Mucosa of stomach (tissue), 1 donor: Measurements from ENCODE around the gene BAD.

Experiments
- H3K27me3 ChIP-seq: one replicate; pipeline ENCODE4 v1.7.0; 2013; ENCODE audit warnings: mild to moderate bottlenecking, low read length; ENCODE audit not compliant: control insufficient read depth, insufficient read depth
- H3K36me3 ChIP-seq: one replicate; pipeline ENCODE4 v1.7.0; 2013; ENCODE audit warnings: low read length; ENCODE audit not compliant: control insufficient read depth, insufficient read depth
- H3K4me1 ChIP-seq: one replicate; pipeline ENCODE4 v1.7.0; 2013; ENCODE audit warnings: mild to moderate bottlenecking, low read length; ENCODE audit not compliant: control insufficient read depth, insufficient read depth
- H3K4me3 ChIP-seq: one replicate; pipeline ENCODE4 v1.7.0; 2013; ENCODE audit warnings: low read length
- H3K9ac ChIP-seq: one replicate; pipeline ENCODE4 v1.7.0; 2013; ENCODE audit warnings: mild to moderate bottlenecking, low read length, moderate library complexity
- H3K9me3 ChIP-seq: one replicate; pipeline ENCODE4 v1.7.0; 2013; ENCODE audit warnings: mild to moderate bottlenecking, low read length, moderate library complexity; ENCODE audit not compliant: control insufficient read depth
- donor health status: Pancreatic carcinoma.

BAD gene

DNA sequence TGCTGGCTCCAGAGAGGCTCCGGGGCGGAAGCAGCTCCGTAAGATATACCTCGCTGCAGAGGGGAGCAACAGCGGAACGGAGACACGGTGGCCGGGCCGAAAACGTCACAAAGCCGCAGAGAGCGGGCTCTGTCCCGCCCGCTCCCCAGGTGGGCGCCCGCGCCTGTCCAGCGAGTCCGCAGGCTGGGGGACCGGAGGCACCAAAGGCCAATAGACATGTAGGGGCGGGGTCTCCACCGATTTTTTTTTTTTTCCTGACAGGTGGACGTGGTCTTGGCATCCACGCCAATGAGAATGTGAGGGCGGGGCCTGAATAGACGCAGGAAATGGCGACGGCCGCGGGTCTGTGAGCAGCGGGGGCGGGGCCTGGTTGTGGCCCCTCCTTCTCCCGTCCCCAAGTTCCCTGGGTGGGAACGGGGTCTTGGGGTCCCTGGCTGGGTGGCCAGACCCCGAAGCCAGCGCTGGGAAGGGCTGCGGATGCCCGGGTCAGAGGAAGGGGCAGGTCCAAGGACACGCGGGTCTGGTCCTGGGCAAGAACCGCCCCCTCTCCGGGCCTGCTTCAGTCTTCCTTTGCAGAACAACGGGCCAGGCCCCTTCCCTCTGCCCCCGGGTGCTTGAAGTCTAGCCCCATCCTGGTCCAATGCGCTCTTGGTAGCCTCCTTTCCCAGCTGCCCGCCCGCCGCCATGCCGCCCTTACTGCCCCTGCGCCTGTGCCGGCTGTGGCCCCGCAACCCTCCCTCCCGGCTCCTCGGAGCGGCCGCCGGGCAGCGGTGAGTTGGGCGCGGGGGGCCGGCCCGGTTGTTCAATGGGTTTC lies 54.1 kb downstream of the BAD start, which contains the start of gene DNAJC4:
Gene DNAJC4, plus strand, starts transcription at position 378 of the 814 bp plus-strand sequence. Its CDS starts 307 bp downstream, at position 685.
- Histone ChIP-seq H3K9me3 (no peaks in the 10 kb centered on the region), H3K36me3 (no peaks in the 10 kb centered on the region), H3K27me3 (no peaks in the 10 kb centered on the region), H3K4me3 (peak within 1 kb of the TSS; percentile 51), H3K9ac (peak within 1 kb of the TSS; percentile 86), H3K4me1 (peaks cover 55% of the 10 kb centered on the region)

DNA sequence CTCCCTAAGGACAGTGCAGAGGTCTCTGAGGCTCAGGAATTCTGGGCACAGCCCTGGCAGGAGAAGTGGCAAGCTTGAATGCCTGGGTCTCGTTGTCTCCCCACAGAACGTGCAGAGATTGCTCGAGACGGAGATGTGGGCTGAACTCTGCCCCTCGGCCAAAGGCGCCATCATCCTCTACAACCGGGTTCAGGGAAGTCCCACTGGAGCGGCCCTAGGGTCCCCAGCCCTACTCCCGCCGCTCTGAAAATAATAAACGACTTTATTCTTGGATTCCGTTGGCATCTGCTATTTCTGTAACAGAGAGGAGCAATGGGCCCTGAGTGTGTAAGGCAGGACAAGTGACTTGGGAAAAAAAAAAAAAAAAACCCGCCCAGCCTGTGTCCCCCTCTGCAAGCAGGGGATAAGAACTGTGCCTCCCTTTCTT lies 54.7 kb downstream of the BAD start:
- H3K4me3 ChIP-seq: peak overlapping the region; percentile 51
- no peaks in the 10 kb centered on the region for H3K27me3 ChIP-seq
- no peaks in the 10 kb centered on the region for H3K36me3 ChIP-seq
- H3K4me1 ChIP-seq: peaks cover 56% of the 10 kb centered on the region
- no peaks in the 10 kb centered on the region for H3K9me3 ChIP-seq
- H3K9ac ChIP-seq: peak overlapping the region; percentile 86

DNA sequence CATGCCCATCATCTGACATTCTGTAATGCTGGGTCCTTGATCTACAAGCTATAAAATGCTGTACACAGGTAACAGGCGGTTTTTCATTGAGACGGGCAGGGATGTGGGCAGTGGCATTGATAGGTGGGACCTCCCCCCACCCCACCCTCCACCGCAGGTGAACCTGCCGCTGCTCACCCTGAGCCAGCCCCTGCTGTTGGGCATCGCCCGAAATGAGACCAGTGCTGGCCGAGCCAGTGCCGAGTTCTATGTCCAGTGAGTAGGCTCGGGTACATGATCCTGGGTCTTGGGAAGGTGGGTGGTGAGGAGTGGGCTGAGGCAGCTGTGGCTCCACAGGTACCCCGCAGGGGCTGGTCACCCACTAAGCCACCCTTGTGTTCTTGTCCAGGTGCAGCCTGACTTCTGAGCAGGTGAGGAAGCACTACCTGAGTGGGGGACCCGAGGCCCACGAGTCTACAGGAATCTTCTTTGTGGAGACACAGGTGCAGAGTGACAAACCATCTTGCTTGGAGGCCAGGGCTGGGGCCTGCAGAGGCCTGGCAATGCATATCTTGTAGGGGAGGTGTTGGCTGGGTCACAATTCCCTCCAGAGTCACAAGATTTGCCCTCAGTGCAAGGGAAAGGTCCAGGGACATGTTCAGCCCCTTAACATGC lies 55.2 kb downstream of the BAD start:
- H3K27me3 ChIP-seq: no peaks in the 10 kb centered on the region
- H3K36me3 ChIP-seq: no peaks in the 10 kb centered on the region
- H3K9me3 ChIP-seq: no peaks in the 10 kb centered on the region
- H3K4me3 ChIP-seq: no peak overlapping the region
- peaks cover 61% of the 10 kb centered on the region for H3K4me1 ChIP-seq
- peak overlapping the region; percentile 86 for H3K9ac ChIP-seq

DNA sequence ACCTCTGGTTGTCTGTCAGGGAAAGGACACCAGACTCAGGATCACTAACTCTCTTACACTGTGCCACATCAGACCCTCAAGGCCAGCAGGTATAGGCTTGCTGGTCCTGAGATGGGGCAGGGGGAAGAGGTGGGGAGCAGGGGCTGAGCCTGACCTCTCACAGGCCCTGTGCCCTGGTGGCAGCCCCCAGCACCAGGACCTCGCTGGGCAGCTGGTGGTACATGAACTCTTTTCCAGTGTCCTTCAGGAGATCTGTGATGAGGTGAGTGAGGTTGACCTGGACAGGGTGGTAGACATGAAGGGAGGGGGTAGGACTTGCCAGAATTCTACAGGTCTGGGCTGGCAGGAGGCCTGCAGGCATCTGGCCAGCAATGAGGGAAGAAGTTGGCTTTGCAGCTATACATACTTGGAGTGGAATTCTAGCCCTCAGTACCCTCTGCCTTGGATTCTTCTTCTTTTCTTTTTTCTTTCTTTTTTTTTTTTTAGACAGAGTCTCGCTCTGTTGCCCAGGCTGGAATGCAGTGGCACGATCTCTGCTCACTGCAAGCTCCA lies 57.0 kb downstream of the BAD start:
- H3K9ac ChIP-seq: peak overlapping the region; percentile 96
- H3K36me3 ChIP-seq: no peaks in the 10 kb centered on the region
- H3K4me1 ChIP-seq: peaks cover 66% of the 10 kb centered on the region
- no peaks in the 10 kb centered on the region for H3K27me3 ChIP-seq
- H3K4me3 ChIP-seq: peak overlapping the region; percentile 92
- no peaks in the 10 kb centered on the region for H3K9me3 ChIP-seq

DNA sequence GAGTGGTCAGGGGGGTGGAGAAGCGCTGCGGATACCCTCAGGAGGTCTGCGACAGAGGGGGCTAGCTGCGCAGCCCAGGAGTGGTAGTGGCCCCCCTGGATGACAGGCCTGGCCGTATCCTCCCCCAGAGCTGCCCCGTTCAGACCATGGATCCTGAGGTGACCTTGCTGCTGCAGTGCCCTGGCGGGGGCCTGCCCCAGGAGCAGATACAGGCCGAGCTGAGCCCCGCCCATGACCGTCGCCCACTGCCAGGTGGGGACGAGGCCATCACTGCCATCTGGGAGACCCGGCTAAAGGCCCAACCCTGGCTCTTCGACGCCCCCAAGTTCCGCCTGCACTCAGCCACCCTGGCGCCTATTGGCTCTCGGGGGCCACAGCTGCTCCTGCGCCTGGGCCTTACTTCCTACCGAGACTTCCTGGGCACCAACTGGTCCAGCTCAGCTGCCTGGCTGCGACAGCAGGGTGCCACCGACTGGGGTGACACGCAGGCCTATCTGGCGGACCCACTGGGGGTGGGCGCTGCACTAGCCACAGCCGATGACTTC lies 57.9 kb downstream of the BAD start:
- peaks cover 58% of the 10 kb centered on the region for H3K4me1 ChIP-seq
- no peaks in the 10 kb centered on the region for H3K36me3 ChIP-seq
- peak overlapping the region; percentile 92 for H3K4me3 ChIP-seq
- no peaks in the 10 kb centered on the region for H3K9me3 ChIP-seq
- H3K9ac ChIP-seq: peak overlapping the region; percentile 96
- H3K27me3 ChIP-seq: no peaks in the 10 kb centered on the region

DNA sequence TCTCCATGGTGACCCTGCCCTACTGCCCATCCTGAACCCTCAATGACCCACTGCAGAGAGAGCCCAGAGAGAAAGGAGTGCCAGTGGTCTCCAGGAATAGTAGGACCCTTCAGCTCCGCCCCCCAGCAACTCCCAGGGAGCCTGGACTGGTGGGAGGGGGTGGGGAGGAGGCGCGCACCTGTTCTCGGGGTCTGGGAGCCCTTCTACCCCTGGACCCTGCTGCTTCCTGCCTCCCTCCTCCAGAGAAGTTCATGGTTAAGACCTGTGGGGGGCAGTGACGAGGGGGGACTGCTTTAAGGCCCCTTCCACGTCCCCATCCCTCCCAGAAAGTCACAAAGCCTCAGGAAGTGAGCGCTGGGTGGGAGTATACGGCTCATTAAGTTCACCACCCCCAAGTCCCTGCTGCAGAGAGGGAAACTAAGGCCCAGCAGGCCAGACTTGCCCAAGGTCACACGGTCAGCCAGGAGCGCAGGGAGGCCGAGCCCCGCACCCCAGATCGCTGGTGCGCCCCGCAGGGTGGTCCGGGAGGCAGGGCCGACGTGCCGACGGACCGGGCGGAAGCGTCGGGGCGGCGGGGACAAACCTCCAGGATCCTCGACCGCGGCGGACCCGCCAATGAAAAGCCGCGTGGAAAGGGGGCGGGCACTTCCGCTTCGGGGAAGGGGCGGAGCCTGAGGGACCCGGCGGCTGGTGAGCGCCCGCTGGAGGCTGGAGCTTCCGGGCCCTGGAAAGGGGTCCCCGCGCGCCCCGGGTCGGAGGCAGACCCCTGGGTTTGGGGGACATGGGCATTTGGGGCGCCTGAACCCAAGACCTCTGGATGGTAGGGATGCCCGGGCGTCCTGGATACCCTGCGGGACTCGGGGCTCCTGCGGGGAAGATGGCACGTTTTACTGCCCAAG lies 58.6 kb downstream of the BAD start, which contains the start of the genes NUDT22 and TRPT1:
Gene NUDT22, plus strand, starts transcription at position 667 of the 899 bp plus-strand sequence. CDS start 379 bp downstream, outside the sequence.
Gene TRPT1, minus strand, starts transcription at position 579 of the 899 bp plus-strand sequence. Its CDS starts 326 bp downstream, at position 253.
- H3K27me3 ChIP-seq: no peaks in the 10 kb centered on the region
- peak within 1 kb of the TSS; percentile 96 for H3K9ac ChIP-seq
- peak within 1 kb of the TSS; percentile 92 for H3K4me3 ChIP-seq
- H3K36me3 ChIP-seq: no peaks in the 10 kb centered on the region
- no peaks in the 10 kb centered on the region for H3K9me3 ChIP-seq
- peaks cover 56% of the 10 kb centered on the region for H3K4me1 ChIP-seq

DNA sequence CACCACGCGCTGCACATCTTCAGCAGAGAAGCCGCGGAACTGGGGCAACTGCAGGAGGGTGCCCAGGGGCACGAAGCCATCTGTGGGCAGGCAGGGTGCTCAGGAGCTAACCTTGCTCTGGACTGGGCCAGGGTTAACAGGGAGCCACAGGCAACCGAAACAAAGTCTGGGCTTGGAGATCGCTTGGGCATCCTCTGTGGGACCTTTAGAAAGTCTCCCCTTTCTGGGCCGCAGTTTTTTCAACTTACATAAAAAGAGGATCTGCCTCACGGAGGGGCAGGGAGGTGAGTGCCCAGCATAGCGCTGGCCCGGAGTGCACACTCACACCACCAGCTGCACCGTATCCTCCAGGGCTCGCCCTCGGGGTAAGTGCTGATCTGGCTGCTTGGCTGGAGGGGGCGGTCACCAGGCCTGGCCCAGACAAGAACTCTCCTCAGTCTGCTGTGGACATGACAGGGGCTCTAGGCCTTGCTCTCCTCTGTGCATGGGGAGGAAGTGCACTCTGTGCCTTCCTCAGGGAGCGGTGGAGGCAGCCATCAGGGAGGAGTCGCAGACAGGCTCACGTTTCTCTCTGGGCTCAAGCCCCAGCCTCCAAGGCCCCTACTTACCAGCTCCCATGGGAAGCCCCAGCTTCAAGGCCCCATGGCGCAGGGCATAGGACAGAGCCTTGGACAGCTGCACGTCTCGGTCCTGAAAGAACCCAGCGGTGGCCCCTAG lies 59.4 kb downstream of the BAD start:
- Histone ChIP-seq H3K36me3 (no peaks in the 10 kb centered on the region), H3K4me3 (peak overlapping the region; percentile 92), H3K4me1 (peaks cover 56% of the 10 kb centered on the region), H3K9me3 (no peaks in the 10 kb centered on the region), H3K27me3 (no peaks in the 10 kb centered on the region), H3K9ac (peak overlapping the region; percentile 96)

DNA sequence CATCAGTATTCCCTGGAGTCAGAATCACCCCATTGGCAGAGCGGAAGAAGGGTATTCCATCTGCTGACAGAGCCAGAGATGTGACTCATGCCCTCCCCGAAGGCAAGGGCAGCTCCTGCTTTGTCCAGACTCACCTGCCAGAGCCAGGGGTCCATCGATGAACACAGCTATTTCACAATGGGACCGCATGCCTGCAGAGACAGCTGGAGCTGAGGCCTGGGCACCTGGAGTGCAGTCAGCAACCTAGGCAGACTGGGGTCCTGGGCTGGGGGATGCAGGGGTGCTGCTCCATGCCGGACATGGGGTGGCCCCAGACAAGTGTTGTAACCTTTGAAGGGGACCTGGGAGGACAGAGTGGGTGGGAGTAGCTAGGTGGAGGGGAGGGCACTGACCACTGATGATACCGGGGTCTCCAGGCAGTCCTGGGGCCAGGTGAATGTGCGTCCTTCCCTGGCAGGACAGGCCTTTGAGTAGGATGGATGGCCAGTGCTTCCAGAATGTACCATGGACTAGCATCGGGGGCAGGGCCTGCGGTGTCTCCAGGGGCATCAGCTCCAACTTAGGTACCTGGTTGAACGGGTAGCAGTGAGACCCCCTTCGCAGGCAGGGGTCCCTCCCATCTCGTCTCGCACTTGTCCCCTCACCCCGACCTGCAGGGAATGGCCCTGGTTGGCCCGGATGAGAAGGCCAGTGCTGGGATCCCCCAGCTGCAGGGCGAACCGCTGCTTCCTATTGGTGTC lies 60.1 kb downstream of the BAD start:
- no peaks in the 10 kb centered on the region for H3K9me3 ChIP-seq
- no peaks in the 10 kb centered on the region for H3K36me3 ChIP-seq
- no peaks in the 10 kb centered on the region for H3K27me3 ChIP-seq
- H3K9ac ChIP-seq: no peak overlapping the region
- H3K4me1 ChIP-seq: peaks cover 51% of the 10 kb centered on the region
- no peak overlapping the region for H3K4me3 ChIP-seq

DNA sequence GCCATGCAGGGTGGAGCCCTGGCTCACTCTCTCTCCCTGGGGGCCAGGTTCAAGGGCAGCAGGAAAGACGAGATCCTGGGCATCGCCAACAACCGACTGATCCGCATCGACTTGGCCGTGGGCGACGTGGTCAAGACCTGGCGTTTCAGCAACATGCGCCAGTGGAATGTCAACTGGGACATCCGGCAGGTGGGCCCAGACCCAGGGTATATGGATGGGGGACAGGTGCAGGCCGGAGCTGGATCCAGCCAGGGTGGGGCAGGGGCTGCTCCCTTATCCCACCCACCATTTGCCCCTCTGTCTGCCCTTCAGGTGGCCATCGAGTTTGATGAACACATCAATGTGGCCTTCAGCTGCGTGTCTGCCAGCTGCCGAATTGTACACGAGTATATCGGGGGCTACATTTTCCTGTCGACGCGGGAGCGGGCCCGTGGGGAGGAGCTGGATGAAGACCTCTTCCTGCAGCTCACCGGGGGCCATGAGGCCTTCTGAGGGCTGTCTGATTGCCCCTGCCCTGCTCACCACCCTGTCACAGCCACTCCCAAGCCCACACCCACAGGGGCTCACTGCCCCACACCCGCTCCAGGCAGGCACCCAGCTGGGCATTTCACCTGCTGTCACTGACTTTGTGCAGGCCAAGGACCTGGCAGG lies 61.3 kb downstream of the BAD start:
- no peaks in the 10 kb centered on the region for H3K27me3 ChIP-seq
- no peaks in the 10 kb centered on the region for H3K9me3 ChIP-seq
- H3K4me3 ChIP-seq: no peak overlapping the region
- peaks cover 57% of the 10 kb centered on the region for H3K4me1 ChIP-seq
- peak overlapping the region; percentile 34 for H3K9ac ChIP-seq
- no peaks in the 10 kb centered on the region for H3K36me3 ChIP-seq

DNA sequence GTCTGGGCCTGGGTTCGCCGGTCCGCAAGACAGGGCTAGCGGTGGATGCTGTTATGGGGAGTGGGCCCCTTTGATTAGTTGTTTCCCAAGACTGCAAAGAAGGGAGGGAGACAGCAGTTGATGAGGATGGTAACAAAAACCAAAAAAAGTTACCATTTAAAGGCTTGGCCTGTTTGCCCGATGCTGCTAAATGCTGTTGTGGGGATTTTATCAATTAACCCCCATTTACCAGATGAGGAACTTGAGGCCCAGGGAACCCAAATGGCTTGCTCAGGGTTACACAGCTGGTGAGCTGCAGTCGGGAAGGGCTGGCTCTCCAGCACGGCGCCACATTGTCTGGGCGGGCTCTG lies 61.8 kb downstream of the BAD start:
- Histone ChIP-seq H3K9ac (peak overlapping the region; percentile 34), H3K4me3 (no peak overlapping the region), H3K36me3 (no peaks in the 10 kb centered on the region), H3K9me3 (no peaks in the 10 kb centered on the region), H3K27me3 (no peaks in the 10 kb centered on the region), H3K4me1 (peaks cover 56% of the 10 kb centered on the region)
